Measurements from ENCODE around the gene TGIF2LX.
"Not testable (repeated sequence)": the region's sequence is repeated elsewhere in the genome, so short reads cannot be mapped to it uniquely, and the experiment has no call there.

TGIF2LX gene

DNA sequence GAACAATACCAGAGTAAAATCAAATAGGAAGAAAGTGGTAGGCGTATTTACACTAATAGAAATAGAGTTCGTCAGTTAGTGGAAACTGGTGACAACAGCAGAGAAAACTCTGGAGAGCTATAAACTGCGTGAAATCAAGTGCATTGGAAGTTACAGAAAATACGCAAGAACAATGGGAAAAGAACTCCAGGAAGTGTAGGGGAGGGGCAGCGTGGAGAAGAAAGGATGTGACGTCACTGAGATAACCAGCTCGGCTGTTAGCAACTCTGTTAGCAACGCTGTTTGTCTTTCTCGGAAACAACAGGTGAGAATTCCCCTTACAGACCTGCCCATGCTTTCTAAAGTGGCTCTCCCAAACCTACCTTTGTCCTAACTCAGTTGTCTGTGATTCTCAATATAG is at the start of gene TGIF2LX:
TSS of gene TGIF2LX (plus strand) at position 244 of the 400 bp plus-strand sequence. CDS start 178 bp downstream, outside the sequence.
- DNase-seq; H3K4me3 ChIP-seq (ENCODE audit: low read depth, low read length); in situ Hi-C loops (cut with HindIII; ENCODE audit: low pct_ligation_motif_present, low sequenced_read_pairs); H3K36me3 ChIP-seq (replicated peaks); H3K27me3 ChIP-seq (replicated peaks); H3K27ac ChIP-seq: not testable (repeated sequence)

DNA sequence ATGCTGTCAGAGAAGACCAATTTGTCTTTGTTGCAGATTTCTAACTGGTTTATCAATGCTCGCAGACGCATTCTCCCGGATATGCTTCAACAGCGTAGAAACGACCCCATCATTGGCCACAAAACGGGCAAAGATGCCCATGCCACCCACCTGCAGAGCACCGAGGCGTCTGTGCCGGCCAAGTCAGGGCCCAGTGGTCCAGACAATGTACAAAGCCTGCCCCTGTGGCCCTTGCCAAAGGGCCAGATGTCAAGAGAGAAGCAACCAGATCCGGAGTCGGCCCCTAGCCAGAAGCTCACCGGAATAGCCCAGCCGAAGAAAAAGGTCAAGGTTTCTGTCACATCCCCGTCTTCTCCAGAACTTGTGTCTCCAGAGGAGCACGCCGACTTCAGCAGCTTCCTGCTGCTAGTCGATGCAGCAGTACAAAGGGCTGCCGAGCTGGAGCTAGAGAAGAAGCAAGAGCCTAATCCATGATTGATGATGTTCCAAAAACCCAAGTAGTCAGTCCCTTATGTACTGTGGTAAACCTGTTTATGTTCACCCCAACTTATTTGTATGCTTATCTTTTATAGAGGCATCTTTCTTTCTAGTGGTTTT is 728 bp downstream of the TGIF2LX start:
- H3K36me3 ChIP-seq (replicated peaks); H3K27me3 ChIP-seq (replicated peaks); in situ Hi-C loops (cut with HindIII; ENCODE audit: low pct_ligation_motif_present, low sequenced_read_pairs); H3K27ac ChIP-seq; DNase-seq; H3K4me3 ChIP-seq (ENCODE audit: low read depth, low read length): not testable (repeated sequence)

DNA sequence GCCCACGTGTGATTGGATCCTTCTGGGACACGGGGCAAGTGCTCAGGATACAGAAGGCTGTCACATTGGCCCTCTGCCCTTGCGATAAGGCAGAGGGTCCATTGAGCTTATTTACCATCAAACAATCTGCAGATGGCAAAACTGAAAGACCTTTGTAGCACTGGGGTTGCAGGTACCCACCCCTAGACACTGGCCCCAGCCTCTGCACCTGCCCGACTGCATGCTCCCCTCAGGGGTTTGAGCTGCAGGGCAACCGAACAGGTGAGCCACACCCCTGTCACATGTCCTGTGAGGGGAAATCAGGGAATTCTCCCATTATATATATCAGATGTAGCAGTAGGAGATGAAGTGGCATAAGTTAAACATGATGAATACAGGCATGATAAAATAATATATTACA is 21.4 kb downstream of the TGIF2LX start:
- DNase-seq; H3K27ac ChIP-seq; in situ Hi-C loops (cut with HindIII; ENCODE audit: low pct_ligation_motif_present, low sequenced_read_pairs); H3K27me3 ChIP-seq (replicated peaks); H3K36me3 ChIP-seq (replicated peaks); H3K4me3 ChIP-seq (ENCODE audit: low read depth, low read length): not testable (repeated sequence)

DNA sequence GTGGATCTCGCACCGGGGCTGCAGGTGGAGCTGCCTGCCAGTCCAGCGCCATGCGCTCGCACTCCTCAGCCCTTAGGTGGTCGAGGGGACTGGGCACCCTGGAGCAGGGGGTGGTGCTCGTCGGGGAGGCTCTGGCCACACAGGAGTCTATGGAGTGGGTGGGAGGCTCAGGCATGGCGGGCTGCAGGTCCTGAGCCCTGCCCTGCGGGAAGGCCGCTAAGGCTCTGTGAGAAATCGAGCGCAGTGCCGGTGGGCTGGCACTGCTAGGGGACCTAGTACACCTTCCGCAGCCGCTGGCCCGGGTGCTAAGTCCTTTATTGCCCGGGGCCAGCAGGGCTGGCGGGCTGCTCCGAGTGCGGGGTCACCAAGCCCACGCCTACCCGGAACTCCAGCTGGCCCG is 43.9 kb downstream of the TGIF2LX start:
- DNase-seq; H3K27me3 ChIP-seq (replicated peaks); H3K27ac ChIP-seq; H3K4me3 ChIP-seq (ENCODE audit: low read depth, low read length); H3K36me3 ChIP-seq (replicated peaks); in situ Hi-C loops (cut with HindIII; ENCODE audit: low pct_ligation_motif_present, low sequenced_read_pairs): not testable (repeated sequence)
